Effector CD4-positive, alpha-beta T cell (primary cell): ENCODE data around the gene CADM4.

Source experiments
- DNase-seq: peaks from one replicate; pipeline ENCODE4 v3.0.0-alpha.2; 2020

Gene CADM4

DNA sequence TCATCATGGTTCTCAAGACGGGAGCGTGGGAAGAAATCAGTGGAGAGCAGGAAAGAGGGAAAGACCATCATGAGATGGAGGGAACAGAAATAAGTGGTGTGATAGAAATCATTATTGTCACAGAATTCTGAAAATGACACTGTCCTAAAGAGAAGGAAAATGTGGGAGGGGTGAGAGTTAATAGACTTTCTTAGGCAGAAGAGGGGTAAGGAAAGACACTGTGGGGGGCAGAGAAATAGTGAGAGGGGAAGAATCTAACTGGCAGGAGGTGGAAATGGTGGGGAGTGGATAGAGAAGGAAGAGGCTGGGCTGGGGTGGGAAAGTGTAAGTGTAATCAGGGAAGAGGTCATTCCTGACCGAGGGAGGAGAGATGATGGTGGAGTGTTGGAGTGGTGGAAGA lies 60.9 kb downstream of the CADM4 start:
- no peak for DNase-seq

DNA sequence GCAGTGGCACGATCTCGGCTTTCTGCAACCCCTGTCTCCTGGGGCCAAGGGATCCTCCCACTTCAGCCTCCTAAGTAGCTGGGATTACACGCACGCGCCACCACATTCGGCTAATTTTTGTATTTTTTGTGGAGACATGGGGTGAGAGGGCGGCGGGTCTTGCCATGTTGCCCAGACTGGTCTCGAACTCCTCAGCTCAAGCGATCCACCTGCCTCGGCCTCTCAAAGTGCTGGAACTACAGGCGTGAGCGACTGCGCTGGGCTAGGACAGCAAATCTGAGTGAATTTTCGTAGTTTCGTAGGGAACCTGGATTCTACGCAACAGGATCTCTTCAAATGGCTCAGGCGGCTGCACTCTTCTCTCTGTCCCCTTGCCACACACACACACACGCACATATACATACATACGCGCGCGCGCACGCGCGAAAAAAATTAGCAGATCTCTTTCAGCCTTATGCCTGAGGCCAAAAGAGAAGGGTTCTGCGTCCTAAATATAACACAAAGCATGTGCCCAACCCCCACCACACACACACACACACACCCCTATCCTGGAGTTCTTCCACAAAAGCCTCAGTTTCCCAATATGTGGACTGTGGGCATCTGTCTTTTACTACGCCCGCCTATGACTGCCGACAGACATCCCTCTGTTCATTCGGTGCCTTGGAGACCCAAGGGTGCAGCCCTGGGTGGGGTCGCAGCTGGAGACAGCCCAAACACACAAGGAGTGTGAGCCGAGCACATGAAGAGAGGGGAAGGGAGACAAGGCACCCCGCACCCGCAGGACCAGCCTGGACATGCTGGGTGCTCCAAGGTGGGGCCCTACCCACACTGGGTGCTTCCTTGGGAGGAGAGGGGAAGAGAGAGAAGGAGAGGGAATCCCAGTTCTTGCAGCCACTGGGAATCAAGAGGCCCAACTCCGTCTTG lies 63.4 kb downstream of the CADM4 start:
- DNase-seq: no peak

DNA sequence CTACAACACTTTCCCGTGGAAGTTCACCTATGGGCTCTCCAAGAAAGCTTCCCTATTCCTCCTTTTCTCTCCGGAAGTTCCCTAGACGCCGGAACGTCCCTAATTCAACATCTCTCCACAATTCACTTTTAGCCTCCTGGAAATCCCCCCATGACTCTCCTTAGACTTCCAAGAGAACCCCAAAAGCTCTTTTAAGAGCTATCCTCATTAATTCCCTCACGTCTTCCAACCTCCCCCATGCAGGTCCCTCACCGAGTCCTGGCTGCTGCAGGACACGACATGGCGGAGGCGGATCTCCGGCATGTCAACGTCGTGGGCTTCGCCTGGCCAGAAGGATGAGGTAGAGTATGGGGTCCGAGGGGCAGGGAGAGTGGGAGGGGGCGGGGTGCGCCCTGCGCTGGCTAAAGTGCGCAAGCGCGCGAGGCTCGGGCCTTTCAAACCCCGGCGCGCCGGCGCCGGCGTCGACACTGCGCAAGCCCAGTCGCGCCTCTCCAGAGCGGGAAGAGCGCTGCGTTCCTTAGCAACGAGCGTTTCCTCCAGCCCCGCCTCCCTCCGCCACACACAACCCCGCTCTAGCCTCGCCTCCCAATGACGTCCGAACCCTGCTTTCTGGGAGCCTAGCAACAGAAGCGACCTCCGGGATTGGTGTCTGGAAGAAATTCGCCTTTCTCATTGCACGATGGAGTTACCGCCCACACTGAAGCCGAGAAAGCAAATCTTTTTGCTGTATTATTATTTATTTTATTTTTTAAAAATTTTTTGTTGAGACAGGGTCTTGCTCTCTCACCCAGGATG lies 64.3 kb downstream of the CADM4 start, which contains the start of the genes PINLYP and XRCC1:
Gene PINLYP (plus strand): TSS at position 646 of the 795 bp plus-strand sequence. CDS start 1,391 bp downstream, outside the sequence.
Gene XRCC1 (minus strand): TSS at position 372 of the 795 bp plus-strand sequence. CDS start 69 bp downstream, at position 303.
- DNase-seq: peak; percentile 95

DNA sequence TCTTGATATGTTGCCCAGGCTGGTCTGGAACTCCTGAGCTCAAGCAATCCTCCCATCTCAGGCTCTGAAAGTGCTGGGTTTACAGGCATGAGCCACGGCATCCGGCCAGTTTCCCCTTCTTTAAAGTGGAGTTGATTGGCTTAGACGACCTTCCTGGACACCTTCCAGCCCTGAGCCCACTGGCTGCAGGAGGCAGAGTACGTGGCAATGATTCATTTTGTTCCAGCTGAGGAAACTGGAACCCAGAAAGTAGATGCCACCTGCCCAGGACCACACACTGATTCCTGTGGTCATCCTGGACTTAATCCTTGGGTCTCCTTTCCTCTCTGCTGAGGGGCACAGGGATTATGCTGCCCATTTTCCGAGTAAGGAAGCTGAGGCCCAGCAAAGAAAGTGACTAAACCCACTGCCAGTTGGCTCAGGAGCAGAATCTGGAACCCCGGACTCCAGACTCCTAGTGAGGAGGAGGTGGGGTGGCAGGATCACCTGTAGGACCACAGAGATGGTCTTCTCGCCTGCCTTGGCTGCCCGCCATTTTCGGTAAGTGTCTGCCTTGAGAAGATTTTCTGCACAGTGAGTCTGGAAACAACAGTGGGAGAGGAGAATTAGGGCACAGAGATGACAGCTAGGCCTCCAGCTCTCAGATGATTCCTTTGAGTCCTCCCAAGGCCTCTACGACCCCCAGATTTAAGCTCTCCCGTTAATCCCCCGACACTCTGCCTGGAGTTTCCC lies 65.1 kb downstream of the CADM4 start:
- no peak for DNase-seq
